NCI-H526 treated with DMSO at 0.1 percent for 48 hours (cell line): ENCODE data around the gene UGT1A10.
"Not testable (repeated sequence)": the region's sequence is repeated elsewhere in the genome, so short reads cannot be mapped to it uniquely, and the experiment has no call there.

Experiments
- DNase-seq: peaks from one replicate; lab custom pipeline; 2025; lab: John Stamatoyannopoulos, UW

The UGT1A10 gene

GRCh38 chr2:233655943-233656342 lies 19.7 kb downstream of the UGT1A10 start:
- DNase-seq = not testable (repeated sequence)

- DNase-seq = no peak
Measured at GRCh38 chr2:233656443-233656842, 20.2 kb downstream of the UGT1A10 start.

- DNase-seq = no peak
Measured at GRCh38 chr2:233658610-233659009, 22.4 kb downstream of the UGT1A10 start.

- no peak for DNase-seq
Measured at GRCh38 chr2:233663911-233664310, 27.7 kb downstream of the UGT1A10 start.

GRCh38 chr2:233668605-233669260 lies 32.5 kb downstream of the UGT1A10 start:
- no peak for DNase-seq

- DNase-seq = no peak
Measured at GRCh38 chr2:233671290-233672161, 35.3 kb downstream of the UGT1A10 start, which contains the start of gene UGT1A9. TSS of gene UGT1A9 (plus strand) at chr2:233671898. CDS start at chr2:233671935, 37 bp downstream.

- DNase-seq = no peak
Measured at GRCh38 chr2:233672886-233673285, 36.6 kb downstream of the UGT1A10 start.

- no peak for DNase-seq
Measured at GRCh38 chr2:233673896-233674295, 37.6 kb downstream of the UGT1A10 start.

- no peak for DNase-seq
Measured at GRCh38 chr2:233674314-233674713, 38.1 kb downstream of the UGT1A10 start.

GRCh38 chr2:233674995-233675394 lies 38.7 kb downstream of the UGT1A10 start:
- no peak for DNase-seq

GRCh38 chr2:233676046-233676445 lies 39.8 kb downstream of the UGT1A10 start:
- DNase-seq = no peak

GRCh38 chr2:233679196-233679595 lies 42.9 kb downstream of the UGT1A10 start:
- DNase-seq = no peak

GRCh38 chr2:233680361-233681045 lies 44.3 kb downstream of the UGT1A10 start:
- DNase-seq = no peak

GRCh38 chr2:233681521-233682099 lies 45.4 kb downstream of the UGT1A10 start, which contains the start of gene UGT1A7:
TSS of gene UGT1A7 (plus strand) at chr2:233681901. CDS start at chr2:233681938, 37 bp downstream.
- no peak for DNase-seq

- DNase-seq = no peak
Measured at GRCh38 chr2:233684640-233685039, 48.4 kb downstream of the UGT1A10 start.

GRCh38 chr2:233686928-233687327 lies 50.7 kb downstream of the UGT1A10 start:
- DNase-seq = no peak

- DNase-seq = no peak
Measured at GRCh38 chr2:233688341-233688740, 52.1 kb downstream of the UGT1A10 start.

- no peak for DNase-seq
Measured at GRCh38 chr2:233689031-233689430, 52.8 kb downstream of the UGT1A10 start.

GRCh38 chr2:233689501-233689900 lies 53.3 kb downstream of the UGT1A10 start:
- no peak for DNase-seq

GRCh38 chr2:233690444-233690843 lies 54.2 kb downstream of the UGT1A10 start:
- no peak for DNase-seq

- DNase-seq = peak; percentile 26
Measured at GRCh38 chr2:233691443-233692433, 55.5 kb downstream of the UGT1A10 start.
